Medulla oblongata (tissue), 1 donor: ENCODE results near the gene SLC29A4.
"Not testable (repeated sequence)": the region's sequence is repeated elsewhere in the genome, so short reads cannot be mapped to it uniquely, and the experiment has no call there.

Source experiments
- DNase-seq: peaks from one replicate; pipeline ENCODE4 v3.0.0-alpha.2; 2015; ENCODE audit errors: extremely low spot score

SLC29A4 gene

DNA sequence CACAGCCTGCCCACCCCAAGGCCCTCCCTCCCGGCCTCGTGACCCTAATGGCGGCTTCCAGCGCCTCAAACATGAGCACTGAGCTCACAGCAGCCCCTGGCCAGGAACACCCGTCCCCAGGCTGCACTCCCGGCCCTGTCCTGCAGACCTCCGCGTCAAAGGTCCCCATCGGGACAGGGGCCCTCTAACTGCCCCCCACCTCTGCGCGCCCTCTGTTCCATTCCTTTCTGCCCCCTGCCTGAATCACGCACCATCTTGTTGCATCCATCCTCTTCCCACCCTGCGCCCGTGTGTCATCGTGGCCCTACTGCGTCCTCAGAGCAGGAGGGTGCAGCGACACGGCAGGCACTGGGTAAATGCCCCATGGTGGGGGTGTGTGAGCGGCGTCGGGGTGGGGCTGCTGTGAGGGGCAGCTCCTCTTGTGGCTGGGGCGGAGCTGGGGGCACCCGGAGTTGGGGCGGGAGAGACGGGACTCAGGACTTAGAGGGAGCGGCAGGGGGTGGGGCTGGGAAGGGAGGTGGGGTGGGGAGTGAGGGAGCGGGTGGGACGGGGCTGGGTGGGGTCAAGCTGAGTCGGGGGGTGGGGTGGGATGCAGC lies 13.4 kb downstream of the SLC29A4 start:
- DNase-seq: no peak

DNA sequence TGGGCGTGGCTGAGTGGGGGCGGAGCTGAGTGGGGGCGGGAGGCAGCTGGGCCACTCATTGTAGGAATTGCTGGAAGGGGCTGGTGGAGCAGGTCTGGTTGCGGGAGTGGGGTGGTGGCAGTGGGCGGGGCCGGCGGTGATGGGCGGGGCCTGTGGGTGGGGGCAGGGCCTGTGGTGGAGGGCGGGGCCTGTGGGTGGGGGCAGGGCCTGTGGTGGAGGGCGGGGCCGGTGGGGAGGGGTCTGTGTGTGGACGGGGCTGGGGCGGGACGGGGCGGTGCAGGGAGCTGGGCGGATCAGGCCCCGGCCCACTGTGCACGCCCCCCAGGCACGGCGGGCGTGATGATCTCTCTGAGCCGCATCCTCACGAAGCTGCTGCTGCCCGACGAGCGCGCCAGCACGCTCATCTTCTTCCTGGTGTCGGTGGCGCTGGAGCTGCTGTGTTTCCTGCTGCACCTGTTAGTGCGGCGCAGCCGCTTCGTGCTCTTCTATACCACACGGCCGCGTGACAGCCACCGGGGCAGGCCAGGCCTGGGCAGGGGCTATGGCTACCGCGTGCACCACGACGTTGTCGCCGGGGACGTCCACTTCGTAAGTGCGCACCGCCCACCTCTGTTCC lies 14.0 kb downstream of the SLC29A4 start:
- no peak for DNase-seq

DNA sequence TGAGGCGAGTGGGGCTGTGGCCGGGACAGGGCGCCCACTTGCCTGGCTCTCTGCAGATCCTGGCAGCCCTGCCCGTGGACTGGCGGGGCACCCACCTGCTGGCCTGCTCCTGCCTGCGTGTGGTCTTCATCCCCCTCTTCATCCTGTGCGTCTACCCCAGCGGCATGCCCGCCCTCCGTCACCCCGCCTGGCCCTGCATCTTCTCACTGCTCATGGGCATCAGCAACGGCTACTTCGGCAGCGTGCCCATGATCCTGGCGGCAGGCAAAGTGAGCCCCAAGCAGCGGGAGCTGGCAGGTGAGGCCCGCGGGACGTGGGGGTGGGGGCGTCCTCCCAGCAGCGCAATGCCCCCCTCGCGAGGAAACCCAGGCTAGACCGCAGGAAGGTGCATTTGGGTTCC lies 17.6 kb downstream of the SLC29A4 start:
- no peak for DNase-seq

DNA sequence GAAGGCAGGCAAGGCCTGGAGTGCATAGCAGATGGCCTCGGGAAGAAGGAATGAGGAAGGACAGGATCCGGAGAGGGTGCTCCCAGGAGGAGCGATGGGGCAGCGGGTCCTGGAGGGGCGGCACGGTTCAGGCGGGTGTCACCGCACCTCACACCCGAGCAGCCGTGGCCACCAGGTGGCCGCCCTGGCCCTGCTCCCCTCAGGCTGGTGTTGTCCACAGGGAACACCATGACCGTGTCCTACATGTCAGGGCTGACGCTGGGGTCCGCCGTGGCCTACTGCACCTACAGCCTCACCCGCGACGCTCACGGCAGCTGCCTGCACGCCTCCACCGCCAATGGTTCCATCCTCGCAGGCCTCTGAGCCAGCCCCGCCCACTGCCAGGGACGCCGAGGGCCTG lies 19.8 kb downstream of the SLC29A4 start:
- no peak for DNase-seq

DNA sequence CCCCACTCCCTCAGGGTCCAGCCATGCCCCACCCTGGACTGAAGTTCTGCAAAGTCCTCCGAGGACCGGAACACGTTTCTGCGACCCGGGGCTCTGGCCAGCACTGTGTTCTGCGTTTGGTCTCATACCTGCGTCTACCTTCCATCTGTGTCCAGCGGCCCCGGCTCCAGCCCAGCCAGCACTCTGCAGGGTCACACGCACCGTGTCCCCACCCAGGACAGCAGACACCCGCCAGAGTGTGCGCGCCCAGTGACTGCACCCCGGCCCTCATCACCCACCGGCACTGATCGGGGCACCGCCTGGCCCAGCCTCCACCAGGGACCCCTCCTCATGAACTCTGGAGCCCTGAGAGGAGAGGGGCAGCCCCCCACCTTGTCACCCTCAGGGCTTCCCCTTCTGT lies 20.3 kb downstream of the SLC29A4 start:
- no peak for DNase-seq

DNA sequence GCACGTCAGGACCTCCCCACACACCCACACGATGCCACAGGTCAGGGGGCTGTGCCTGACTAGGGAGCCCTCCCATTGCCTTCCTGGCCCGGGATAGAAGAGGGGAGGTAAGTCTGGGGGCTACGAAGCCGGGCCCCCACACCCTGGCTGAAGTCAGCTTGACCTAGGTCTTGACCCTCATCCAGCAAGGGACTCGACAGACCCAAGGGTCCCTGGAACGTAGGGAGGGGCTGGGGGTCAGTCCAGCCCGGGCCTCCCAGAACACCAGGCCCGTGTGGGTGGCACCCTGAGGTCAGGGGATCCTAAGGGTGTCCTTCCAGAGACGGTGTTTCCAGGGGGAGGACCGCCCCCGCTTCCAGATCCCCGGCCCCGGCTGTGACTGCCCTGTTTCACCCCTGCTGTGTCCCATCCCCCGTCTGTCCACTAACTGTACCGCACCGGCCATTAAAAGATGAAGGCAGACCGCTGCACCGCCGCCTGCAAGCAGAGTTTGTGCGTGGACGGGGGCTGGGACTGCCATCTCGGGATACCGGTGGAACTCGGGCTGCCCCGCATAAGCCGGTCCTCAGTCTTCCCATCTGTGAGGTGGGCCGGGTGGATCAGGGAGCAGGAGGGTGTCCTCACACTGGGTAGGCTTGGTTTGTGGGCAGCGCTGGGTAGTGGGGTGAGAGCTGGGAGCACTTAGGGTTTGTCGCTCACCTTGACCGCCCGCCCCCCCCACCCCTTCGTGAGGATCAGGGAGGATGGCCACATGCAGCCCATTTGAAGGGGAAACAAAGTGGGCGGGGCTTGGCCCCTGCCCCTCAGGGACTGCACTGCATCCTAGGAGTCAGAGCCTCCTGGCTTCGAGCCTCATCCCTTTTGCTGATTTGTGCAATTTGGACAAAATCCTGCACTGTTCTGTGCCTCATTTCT lies 21.1 kb downstream of the SLC29A4 start:
- DNase-seq: no peak

DNA sequence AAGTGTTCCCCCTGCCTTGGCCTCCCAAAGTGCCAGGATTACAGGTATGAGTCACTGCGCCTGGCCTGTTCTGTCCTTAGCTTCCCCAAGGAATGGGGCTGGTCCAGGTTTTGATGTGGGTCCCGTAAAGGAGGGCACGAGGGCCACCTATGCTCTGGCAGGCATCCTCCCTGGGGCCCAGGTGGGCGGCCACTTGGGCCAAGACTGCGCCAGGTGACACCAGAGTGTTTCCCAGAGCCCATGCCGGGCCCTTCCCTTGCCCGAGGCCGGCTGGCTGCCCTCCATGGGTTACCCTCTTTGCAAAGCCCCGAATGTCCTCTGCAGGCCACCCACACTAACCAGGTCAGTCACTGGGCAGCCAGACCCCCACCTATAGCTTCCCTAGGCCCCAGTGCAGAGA lies 22.3 kb downstream of the SLC29A4 start:
- not testable (repeated sequence) for DNase-seq

DNA sequence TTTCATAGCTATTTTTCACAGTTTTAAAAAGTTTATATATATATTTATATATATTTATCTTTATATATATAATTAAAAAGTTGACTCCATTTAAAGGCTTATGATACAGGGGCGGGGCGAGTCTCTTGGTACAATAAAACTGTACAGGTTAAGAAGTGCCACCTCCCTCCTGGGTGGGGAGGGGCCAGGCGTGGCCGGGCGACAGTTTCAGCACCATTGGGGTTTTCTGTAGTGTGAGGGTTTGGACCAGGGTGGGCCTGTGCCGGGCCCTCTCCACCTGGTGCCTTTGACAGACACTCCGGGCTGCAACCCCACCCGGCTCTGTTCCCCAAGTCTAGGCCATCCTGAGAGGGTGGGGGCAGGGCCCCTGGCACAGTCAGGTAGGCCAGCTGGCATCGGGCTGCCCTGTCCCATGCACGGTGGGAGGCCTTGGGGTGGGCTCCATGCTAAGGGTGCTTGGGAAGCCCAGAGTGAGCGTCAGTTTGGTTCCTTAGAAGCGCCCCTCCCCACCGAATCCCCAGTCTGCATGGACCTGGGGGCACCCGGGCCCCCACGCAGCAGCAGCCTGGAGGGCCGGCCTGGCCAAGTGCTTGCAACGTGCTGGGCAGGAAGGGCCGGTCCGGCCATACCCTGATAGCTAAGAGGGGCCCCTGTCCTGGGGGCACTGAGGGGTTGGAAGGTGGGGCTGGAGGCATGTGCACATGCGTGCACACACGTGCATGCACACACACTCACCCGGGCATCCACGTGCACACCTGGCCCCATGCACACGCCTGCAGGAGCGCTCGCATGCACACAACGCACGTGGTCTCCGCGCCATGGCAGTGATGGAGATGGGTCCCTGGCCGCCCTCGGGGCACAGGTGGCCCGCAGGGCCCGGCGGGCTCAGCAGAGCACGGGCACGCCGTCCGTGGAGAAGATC lies 24.7 kb downstream of the SLC29A4 start:
- DNase-seq: not testable (repeated sequence)

DNA sequence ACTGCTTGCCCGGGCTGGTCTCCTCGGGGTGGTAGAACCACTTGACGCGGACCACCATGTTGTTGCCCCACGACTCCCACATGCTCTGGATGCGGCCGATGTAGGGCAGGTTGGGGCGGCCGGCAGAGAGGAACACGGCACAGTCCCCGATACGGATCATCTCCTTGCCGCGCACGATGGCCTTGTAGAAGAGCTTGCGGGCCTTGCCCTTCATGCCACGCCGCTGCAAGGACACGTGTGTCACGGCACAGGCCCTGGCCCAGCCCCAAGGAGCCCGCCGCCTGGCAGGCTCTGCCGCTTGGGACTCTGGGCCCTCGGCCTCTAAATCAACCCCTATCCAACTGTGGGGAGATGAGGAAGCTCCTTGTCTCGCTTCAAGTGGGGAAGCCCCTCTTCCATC lies 26.4 kb downstream of the SLC29A4 start:
- DNase-seq: no peak

DNA sequence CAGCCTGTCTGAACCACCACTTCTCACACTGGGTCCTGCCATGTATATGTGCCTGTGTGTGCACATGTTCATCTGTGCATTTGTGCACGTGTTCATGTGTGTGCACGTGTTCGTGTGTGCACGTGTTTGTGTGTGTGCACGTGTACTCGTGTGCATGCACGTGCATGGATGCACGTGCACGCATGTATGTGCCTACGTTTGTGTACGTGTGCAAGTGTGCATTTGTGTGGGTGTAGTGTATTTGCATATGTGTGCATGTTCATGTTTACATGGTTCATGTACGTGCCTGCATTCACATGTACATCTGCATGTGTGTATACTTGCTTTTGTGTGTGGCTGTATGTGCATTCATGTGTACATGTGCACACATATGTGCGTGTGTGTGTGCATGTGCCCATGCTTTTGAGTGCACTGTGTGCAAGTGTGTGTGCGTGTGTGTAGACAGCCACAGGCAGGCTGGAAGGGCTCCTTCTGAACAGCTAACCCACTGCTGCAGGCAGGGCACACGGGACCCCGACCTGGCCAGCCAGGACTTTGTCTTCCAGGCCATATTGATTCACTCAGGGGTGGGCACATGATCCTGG lies 28.2 kb downstream of the SLC29A4 start:
- DNase-seq: no peak

DNA sequence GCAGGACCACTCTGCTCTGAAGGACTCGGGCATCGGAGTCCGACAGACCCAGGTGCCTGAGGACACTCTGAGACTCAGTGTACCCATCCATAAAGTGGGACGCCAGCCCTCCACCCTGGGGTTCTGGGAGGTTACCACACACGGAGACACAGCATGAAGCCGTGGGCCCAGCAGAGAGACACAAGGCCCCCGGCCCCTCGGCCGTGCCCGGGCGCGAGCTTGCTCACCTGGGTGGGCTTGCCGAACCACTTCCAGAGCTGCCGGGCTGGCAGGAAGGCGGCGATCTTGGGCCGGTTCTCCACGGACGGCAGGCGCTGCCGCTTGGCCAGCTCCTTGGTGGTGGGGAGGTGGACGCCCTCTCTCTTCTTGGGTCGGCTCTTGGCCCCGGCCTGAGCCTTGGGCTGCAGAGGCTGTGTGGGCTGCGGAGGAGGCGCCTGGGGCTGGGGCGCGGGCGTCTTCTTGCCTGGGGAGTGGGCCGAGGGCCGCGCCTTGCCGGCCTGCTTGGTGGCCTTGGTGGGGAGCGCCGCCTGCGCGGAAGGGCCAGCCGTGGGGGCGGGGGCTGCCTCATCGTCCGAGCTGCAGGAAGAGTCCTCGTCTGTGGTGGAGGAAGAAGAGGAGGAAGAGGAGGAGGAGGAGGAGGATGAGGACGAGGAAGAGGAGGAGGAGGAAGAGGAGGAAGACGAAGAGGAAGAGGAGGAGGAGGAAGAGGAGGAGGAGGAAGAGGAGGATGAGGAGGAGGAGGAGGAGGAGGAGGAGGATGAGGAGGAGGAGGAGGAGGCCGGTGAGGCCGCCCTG lies 29.7 kb downstream of the SLC29A4 start:
- not testable (repeated sequence) for DNase-seq

DNA sequence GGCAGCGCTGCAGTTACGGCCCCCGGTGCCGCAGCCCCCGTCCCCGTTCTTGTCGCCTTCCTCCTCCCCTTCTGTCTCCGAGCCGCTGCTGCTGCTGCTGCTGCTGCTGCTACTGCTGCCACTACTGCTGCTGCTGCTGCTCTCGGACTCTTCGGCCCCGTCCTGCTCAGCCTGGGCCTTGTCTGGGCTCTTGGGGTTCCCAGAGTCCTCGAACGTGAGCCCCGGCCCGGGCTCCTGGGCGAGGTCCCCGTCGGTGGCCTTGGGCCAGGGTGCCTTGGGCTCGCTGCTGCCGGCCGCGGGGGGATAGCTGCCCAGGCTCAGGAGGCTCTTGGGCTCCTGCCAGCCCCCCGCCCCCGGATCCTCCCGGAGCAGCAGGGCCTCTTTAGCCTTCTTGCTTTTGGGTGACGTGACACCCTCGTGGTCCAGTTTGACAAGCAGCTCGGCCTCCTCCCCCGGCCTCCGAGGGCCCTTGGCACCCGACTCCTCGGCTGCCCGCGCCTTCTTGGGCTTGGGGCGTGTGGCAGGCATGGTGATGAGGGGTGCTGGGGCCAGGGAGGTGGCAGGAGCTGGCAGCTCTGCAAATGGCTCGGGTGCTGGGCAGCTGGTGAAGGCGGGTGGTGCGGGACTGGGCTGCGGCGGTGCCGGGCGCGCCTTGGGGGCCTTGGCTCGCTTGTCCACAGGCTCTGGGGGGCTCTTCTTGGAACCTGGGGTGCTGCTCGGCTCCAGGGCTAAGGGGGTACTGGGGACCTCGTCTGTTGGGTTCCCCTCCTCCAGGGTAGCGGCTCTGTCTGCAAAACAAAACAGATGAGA lies 30.5 kb downstream of the SLC29A4 start:
- DNase-seq: not testable (repeated sequence)

DNA sequence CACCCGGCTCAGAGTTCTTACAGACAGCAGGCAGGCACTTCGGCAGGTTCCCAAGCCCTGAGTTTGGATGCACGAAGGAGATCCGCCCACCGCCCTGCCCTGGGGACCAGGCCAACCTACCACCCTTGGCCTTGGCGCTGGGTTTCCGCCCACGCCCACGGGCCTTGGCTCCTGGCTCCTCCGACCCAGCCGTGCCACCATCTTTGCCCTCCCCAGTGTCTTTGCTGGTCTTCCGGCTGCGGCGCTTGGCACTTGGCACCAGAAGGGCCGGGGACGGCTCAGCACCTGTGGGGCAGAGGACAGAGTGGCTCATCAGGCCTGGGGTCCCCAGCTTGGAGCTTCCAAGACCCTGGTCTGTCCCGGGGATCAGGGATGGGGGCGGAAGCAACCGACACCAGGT lies 32.1 kb downstream of the SLC29A4 start:
- DNase-seq: no peak

DNA sequence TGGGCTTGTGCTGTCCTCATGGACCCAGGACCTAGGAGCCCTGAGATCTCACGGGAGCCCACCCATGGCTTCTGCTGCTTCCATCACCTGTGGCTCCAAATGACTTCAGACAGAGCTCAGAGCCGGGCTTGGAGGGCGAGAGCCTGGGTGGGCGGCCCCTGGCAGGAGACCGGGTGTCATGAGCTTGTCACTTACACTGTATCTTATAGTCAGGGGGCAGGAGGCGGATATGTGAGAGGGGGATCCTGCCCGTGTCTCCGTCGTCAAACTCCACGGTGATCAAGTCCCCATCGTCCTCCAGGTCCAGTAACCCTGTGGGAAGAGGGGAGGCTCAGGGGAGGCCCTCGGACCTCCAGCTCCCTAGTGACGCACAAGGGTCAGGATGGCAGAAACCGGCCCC lies 33.0 kb downstream of the SLC29A4 start:
- DNase-seq: no peak

DNA sequence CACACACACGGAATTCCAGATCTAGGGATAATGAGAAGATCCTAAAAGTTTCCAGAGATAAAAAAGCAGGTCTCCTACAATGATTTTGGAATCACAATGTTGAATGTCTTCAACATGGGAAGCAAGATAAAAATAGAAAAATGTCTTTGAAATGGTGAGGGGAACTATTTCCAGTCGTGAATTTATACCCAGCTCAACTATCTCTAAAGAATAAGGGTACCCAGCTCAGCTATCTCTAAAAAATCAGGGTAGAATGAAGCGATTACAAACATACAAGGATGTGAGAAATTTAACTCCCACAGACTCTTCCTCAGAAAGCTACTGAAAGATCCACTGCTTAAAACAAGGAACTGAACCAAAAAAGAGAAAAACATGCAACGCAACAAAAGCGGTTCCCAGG lies 35.9 kb downstream of the SLC29A4 start:
- DNase-seq: not testable (repeated sequence)

DNA sequence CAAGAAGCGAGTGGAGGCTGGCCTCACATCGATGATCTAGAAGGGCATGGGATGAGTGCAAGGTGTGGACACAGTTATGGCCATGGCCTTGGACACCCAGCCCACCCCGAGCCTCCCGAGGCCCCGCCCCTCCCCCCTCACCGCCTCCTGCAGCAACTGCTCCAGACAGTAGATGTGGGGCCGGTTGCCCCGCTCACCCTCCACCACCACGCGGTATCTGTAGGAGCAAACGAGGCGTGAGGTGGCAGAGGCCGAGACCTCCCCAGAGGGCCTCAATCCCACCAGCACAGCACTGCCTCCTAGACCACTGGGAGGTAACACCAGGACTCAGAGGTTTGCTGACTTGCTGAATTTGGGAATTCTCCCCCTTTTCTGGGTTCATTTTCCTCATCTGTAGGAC lies 37.6 kb downstream of the SLC29A4 start:
- no peak for DNase-seq

DNA sequence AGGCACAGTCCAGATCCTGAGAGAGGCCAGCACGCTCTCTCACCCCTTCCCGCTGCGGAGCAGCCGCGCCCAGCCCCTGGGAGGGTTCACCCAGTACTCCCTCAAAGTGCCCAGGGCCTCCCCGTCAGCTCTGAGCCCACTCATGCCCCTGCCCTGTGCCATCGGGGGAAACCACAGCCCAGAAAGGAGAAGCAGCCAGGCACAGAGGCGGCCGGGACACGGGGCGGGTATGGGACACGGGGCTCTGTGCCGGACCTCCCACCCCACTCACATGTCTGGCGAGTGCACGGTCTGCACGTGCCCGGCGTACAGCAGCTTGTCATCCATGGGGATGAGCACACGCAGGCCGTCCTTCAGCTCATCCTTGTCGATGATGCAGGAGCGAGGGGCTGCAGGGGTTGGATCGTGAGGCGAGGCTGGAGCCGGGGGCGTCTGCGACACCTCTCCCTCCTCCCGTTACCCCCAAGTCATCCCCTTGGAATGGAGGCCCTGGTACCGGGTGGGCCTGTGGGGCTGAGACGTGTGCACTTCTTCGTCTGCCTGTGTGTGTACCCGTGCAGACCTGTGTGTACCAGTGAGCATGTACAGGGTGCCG lies 38.2 kb downstream of the SLC29A4 start:
- DNase-seq: no peak

DNA sequence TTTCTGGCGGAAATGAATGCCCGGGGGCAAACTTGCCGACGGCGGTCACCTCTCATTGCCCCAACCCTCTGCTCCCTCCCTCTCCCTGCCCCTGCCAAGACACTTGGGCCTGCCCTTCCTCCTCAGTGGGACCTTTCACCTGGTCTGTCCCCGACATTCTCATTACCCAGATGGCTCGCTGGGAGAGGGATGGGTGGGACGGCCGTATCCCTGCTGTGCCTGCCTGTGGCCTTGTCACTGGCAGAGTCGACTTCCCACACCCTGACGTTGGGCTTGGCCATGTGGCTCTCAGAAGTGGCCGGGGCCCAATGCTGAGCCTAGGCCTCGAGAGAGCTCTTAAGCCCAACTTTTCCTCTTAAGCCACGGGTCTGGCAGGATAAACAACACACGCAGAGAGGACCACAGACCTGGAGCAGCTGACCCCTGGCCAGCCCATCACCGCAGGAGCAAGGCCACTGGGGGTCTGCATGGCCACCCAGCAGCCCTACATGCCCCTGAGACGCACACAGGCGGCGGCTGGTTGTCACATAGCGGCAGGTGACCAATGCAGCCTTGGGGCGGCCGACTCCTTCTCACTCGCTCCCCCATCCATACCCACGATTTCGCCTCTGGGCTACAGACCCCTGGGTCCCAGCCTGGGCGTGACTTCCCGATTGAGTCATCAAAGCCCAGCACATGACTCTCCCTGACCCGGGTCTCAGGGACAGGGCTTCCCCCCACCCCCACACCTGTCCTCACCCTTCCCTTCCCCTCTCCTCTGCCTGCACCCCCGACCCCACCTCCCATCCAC lies 40.1 kb downstream of the SLC29A4 start:
- DNase-seq: no peak
